ENCODE results near the gene CALHM5. TPM values are rescaled to one million over a fixed set of nuclear protein-coding genes. Genes with fewer than 3 reads are reported as not detected.

CALHM5 gene
- total RNA-seq, 1 experiment from 2014 or later: 0.05 TPM

DNA sequence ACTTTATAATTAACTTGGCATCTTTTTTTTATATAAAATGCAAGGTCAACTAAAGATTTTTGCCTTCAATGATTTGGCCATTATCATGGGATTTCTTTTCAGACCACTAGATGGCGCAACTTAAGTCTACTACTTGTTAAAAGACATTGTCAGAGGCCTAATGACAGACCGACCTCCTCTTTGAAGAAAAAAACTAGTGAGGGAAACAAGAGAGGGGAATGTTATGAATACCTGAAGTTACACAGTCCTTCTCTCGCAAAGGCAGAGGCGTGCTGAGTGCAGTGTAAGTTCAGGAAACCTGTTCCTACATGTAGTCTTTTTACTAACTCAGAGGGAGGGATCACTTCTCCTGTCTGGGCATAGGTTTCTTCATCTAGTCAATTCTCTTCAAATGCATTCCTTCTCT lies 24.8 kb downstream of the CALHM5 start:
- ATAC-seq (peak; percentile 75), DNase-seq (ENCODE audit: low read depth, low spot score) (peak; percentile 64)
- intact Hi-C loops (cut with micrococcal nuclease): loop anchor here (1.0 to 2.0 kb wide), 3 partner anchors 25 to 311 kb away; no protein-coding TSS in a partner anchor
- Histone ChIP-seq H3K36me3 (ENCODE audit: control insufficient read depth in 1 of 2, insufficient read depth in 2 of 2, low read length in 2 of 2) (no peaks in the 10 kb centered on the region), H3K9me2 (ENCODE audit: insufficient read depth) (no peaks in the 10 kb centered on the region), H3K4me1 (ENCODE audit: control insufficient read depth in 1 of 2, insufficient read depth in 2 of 2, low read length in 2 of 2) (no peaks in the 10 kb centered on the region), H3K79me2 (ENCODE audit: insufficient read depth, low read length) (no peaks in the 10 kb centered on the region), H3K27ac (ENCODE audit: low read depth, low read length) (no peak overlapping the region), H3K9ac (ENCODE audit: low read length) (no peak overlapping the region), H2AFZ (ENCODE audit: low read depth, low read length, poor library complexity, severe bottlenecking) (peak overlapping the region; percentile 93), H3K4me2 (ENCODE audit: low read length) (no peak overlapping the region), H3K27me3 (ENCODE audit: insufficient read depth, low read length) (no peaks in the 10 kb centered on the region), H3K4me3 (replicated peaks in 1 of 2; ENCODE audit: low read depth in 1 of 2, low read length in 2 of 2) (no peak overlapping the region), H3K9me3 (ENCODE audit: control insufficient read depth in 1 of 2, insufficient read depth in 1 of 2, low read depth in 1 of 2, low read length in 2 of 2) (no peaks in the 10 kb centered on the region), H4K20me1 (ENCODE audit: insufficient read depth) (no peaks in the 10 kb centered on the region)
- ChIA-PET CTCF (interaction anchor here (1.2 to 3.8 kb wide), 2 partner anchors 24 to 268 kb away, joined by 4 to 19 read pairs; partner anchors contain the start of gene CALHM5), POLR2A (no interaction called here), RAD21 (ENCODE audit: low non-redundant PET in 1 of 2, low total read pairs in 2 of 2, uncharacterized antibody in 2 of 2, unreplicated experiment in 2 of 2) (no interaction called here)
- BruUV-seq (replicated peaks): no TSS peak
- TF ChIP-seq SP1 (IDR thresholded peaks at IDR 0.05; ENCODE audit: low read depth): no peak
- TF ChIP-seq RAD21 (IDR thresholded peaks at IDR 0.05; ENCODE audit: low read depth): peak; percentile 63
- TF ChIP-seq EZH2 (IDR thresholded peaks at IDR 0.05): no peak
- no peak for TF ChIP-seq SRF (IDR thresholded peaks at IDR 0.05; ENCODE audit: low read depth)
- TF ChIP-seq, protein P1, sequence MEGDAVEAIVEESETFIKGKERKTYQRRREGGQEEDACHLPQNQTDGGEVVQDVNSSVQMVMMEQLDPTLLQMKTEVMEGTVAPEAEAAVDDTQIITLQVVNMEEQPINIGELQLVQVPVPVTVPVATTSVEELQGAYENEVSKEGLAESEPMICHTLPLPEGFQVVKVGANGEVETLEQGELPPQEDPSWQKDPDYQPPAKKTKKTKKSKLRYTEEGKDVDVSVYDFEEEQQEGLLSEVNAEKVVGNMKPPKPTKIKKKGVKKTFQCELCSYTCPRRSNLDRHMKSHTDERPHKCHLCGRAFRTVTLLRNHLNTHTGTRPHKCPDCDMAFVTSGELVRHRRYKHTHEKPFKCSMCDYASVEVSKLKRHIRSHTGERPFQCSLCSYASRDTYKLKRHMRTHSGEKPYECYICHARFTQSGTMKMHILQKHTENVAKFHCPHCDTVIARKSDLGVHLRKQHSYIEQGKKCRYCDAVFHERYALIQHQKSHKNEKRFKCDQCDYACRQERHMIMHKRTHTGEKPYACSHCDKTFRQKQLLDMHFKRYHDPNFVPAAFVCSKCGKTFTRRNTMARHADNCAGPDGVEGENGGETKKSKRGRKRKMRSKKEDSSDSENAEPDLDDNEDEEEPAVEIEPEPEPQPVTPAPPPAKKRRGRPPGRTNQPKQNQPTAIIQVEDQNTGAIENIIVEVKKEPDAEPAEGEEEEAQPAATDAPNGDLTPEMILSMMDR (IDR thresholded peaks at IDR 0.05 in 2 of 3, conservative IDR thresholded peaks at IDR 0.05 in 1 of 3; ENCODE audit: borderline replicate concordance in 1 of 3, insufficient read depth in 1 of 3, low read depth in 2 of 3, low read length in 2 of 3): peak; percentile 59 to 80 (median 74)
- TF ChIP-seq POLR2AphosphoS5 (IDR thresholded peaks at IDR 0.05; ENCODE audit: low read depth, low read length): no peak
- no peak for TF ChIP-seq CBX3 (IDR thresholded peaks at IDR 0.05; ENCODE audit: low read depth)
- TF ChIP-seq EZH2phosphoT487 (IDR thresholded peaks at IDR 0.05; ENCODE audit: borderline replicate concordance): no peak
- TF ChIP-seq POLR2A (IDR thresholded peaks at IDR 0.05; ENCODE audit: borderline replicate concordance, extremely low read depth, insufficient read depth, insufficient read length): no peak

All from HCT116 (cell line).